ENCODE measurements around the gene ATPAF1.

The ATPAF1 gene

DNA sequence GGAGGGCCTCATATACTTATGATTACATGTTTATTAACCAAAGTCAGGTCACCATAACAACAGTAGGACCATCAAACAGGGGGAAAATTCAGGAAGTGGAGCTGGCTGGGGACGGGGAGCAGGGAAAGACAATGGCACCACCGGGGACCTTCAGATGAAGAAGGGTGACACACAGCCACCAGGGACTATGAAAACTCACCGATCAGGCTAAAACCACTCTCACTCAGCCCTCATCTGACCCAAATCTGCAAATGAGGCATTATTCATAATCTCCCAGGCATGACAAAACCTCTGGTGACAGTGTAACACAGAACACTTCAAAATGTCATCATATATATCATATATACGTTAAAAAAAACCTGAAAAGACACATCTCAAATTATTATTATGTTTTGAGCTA, 75.3 kb downstream of the ATPAF1 start:
- DNase-seq (ENCODE audit: low read depth in 2 of 2) = no peak

GRCh38 chr1:46589529-46589928, 78.6 kb downstream of the ATPAF1 start:
- no peak for DNase-seq (ENCODE audit: low read depth in 2 of 2)

DNA sequence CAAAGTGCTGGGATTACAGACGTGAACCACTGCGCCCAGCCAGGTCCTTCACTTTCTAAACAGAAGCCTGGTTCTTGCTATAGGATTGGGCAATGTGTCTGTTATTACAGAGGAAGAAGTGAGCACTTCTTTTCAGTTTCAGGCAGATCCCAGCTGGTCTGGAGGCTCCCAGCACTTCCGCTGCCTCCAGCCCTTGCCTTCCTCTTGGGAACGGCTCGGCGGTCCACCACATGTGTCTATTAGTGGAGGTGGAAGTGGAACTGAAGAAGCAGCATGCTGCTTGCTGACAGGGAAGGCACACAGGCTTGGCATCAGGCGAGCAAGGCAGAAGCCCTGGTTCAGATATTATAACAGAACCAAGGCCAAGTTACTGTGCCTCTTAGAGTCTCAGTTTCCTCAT, 81.1 kb downstream of the ATPAF1 start:
- no peak for DNase-seq (ENCODE audit: low read depth in 2 of 2)

DNA sequence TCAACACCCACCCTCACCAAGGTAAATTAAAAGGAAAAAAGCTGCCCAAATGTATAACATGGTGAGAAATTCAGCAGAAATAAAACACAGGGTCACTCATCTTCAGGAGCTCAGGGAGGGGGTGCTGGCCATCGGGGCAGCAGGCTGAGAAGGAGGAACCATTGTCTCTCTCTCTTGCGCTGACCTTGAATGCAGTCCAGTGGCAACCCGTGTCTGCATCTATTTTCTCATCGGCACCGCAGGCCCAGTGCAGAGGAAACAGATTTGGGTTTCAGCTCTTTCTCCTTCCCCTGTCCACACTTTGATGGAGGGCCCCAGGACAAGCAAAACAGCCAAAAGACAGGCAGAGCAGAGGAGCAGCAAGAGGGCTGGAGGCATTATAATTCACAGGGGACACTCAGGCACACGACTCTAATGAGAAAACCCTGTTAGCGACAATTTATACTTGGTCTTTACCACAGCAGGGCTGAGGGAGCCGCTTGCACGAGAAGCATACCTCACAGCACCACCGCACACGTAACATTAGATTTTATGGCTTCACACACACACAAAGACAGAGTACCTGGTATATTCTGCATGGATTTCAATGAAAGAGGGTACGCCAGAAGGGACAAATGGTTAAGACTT, 82.7 kb downstream of the ATPAF1 start:
- DNase-seq (ENCODE audit: low read depth in 2 of 2) = no peak

GRCh38 chr1:46583494-46583893, 84.7 kb downstream of the ATPAF1 start:
- no peak for DNase-seq (ENCODE audit: low read depth in 2 of 2)

GRCh38 chr1:46582972-46583371, 85.2 kb downstream of the ATPAF1 start:
- no peak for DNase-seq (ENCODE audit: low read depth in 2 of 2)
